Astrocyte of the hippocampus (primary cell): ENCODE measurements around the gene GASK1B.

Experiments
- DNase-seq: peaks from one replicate; pipeline ENCODE4 v3.0.0; 2011; ENCODE audit warnings: low read depth, low spot score

The GASK1B gene

GRCh38 chr4:158172261-158173258 lies at the start of gene GASK1B:
TSS of gene GASK1B (minus strand) at chr4:158173025. CDS start at chr4:158171375, 1,650 bp downstream.
- peak; percentile 79 for DNase-seq

GRCh38 chr4:158219623-158220022 lies 46.8 kb upstream of the GASK1B start:
- no peak for DNase-seq

- no peak for DNase-seq
Observed at GRCh38 chr4:158217763-158218162, 44.9 kb upstream of the GASK1B start.

GRCh38 chr4:158214856-158215255 lies 42.0 kb upstream of the GASK1B start:
- no peak for DNase-seq

- no peak for DNase-seq
Observed at GRCh38 chr4:158213466-158213865, 40.6 kb upstream of the GASK1B start.

GRCh38 chr4:158211222-158211621 lies 38.4 kb upstream of the GASK1B start:
- DNase-seq: no peak

- peak; percentile 95 for DNase-seq
Observed at GRCh38 chr4:158209825-158210807, 37.3 kb upstream of the GASK1B start, which contains the start of gene TMEM144. TSS of gene TMEM144 (plus strand) at chr4:158210486. CDS start at chr4:158212668, 2,182 bp downstream.

GRCh38 chr4:158208963-158209640 lies 36.3 kb upstream of the GASK1B start:
- no peak for DNase-seq

GRCh38 chr4:158203929-158204328 lies 31.1 kb upstream of the GASK1B start:
- DNase-seq: no peak

GRCh38 chr4:158203436-158203835 lies 30.6 kb upstream of the GASK1B start:
- no peak for DNase-seq

GRCh38 chr4:158202481-158202880 lies 29.7 kb upstream of the GASK1B start:
- DNase-seq: no peak

GRCh38 chr4:158201876-158202275 lies 29.1 kb upstream of the GASK1B start:
- no peak for DNase-seq

- DNase-seq: no peak
Observed at GRCh38 chr4:158201322-158201721, 28.5 kb upstream of the GASK1B start.

- no peak for DNase-seq
Observed at GRCh38 chr4:158200214-158200613, 27.4 kb upstream of the GASK1B start.

- DNase-seq: no peak
Observed at GRCh38 chr4:158197194-158197776, 24.5 kb upstream of the GASK1B start.

- DNase-seq: no peak
Observed at GRCh38 chr4:158195297-158195696, 22.5 kb upstream of the GASK1B start.

- peak; percentile 57 for DNase-seq
Observed at GRCh38 chr4:158193171-158193749, 20.4 kb upstream of the GASK1B start.

- no peak for DNase-seq
Observed at GRCh38 chr4:158192439-158193158, 19.8 kb upstream of the GASK1B start.

- no peak for DNase-seq
Observed at GRCh38 chr4:158190718-158191117, 17.9 kb upstream of the GASK1B start.

- no peak for DNase-seq
Observed at GRCh38 chr4:158189422-158189821, 16.6 kb upstream of the GASK1B start.
